Keratinocyte (primary cell): ENCODE results near the gene TYW1B. TPM values are rescaled to one million over a fixed set of nuclear protein-coding genes. Genes with fewer than 3 reads are reported as not detected.
"Not testable (repeated sequence)": the region's sequence is repeated elsewhere in the genome, so short reads cannot be mapped to it uniquely, and the experiment has no call there.

Experiments used
- DNase-seq: peaks from one replicate; pipeline ENCODE4 v3.0.0-alpha.2; 2011; ENCODE audit warnings: low read depth, missing footprints, low spot score
- FAIRE-seq: peaks from 2 replicates; lab custom pipeline; 2011; peaks lifted over from hg19 to GRCh38; lab: Jason Lieb, UNC
- H2AFZ ChIP-seq: 2 replicates; pipeline ENCODE4 v1.6.0; 2012; ENCODE audit warnings: low read length, control low read depth, inconsistent platforms; ENCODE audit not compliant: control insufficient read depth
- H3K27ac ChIP-seq: 2 replicates; pipeline ENCODE4 v1.5.1; 2011; ENCODE audit warnings: low read length; ENCODE audit not compliant: control insufficient read depth, insufficient read depth
- H3K27me3 ChIP-seq: 3 replicates; pipeline ENCODE4 v1.6.0; 2011; ENCODE audit warnings: low read length; ENCODE audit not compliant: control insufficient read depth, insufficient read depth; ENCODE audit errors: extremely low read depth
- H3K36me3 ChIP-seq, 2 experiments: 2 replicates in 1 of 2; 3 replicates in 1 of 2; pipeline ENCODE4 v1.5.1; 2011; ENCODE audit warnings: low read length in 2 of 2, mild to moderate bottlenecking in 1 of 2; ENCODE audit not compliant: control insufficient read depth in 2 of 2, insufficient read depth in 2 of 2; ENCODE audit errors: extremely low read depth in 1 of 2
- H3K4me1 ChIP-seq: 3 replicates; pipeline ENCODE4 v1.5.1; 2011; ENCODE audit warnings: low read length; ENCODE audit not compliant: control insufficient read depth, insufficient read depth; ENCODE audit errors: extremely low read depth
- H3K4me2 ChIP-seq: 3 replicates; pipeline ENCODE4 v1.6.0; 2011; ENCODE audit warnings: low read depth, low read length; ENCODE audit not compliant: control insufficient read depth, insufficient read depth; ENCODE audit errors: extremely low read depth
- H3K4me3 ChIP-seq, 3 experiments: fragments of 200-600 bp in 1 of 3; sonication (generic) in 1 of 3; 2 replicates in 2 of 3; 3 replicates in 1 of 3; pipeline ENCODE4 v1.5.1; 2011 to 2016; ENCODE audit warnings: low read length in 3 of 3, mild to moderate bottlenecking in 3 of 3, control low read depth in 2 of 3, inconsistent platforms in 1 of 3, low read depth in 1 of 3, mixed read lengths in 1 of 3, mixed run types in 1 of 3, moderate library complexity in 1 of 3; ENCODE audit not compliant: control insufficient read depth in 2 of 3, insufficient read depth in 2 of 3; ENCODE audit errors: extremely low read depth in 1 of 3
- H3K79me2 ChIP-seq: 2 replicates; pipeline ENCODE4 v1.6.0; 2012; ENCODE audit warnings: low read length; ENCODE audit not compliant: control insufficient read depth, insufficient read depth
- H3K9ac ChIP-seq: 3 replicates; pipeline ENCODE4 v1.6.0; 2011; ENCODE audit warnings: low read length; ENCODE audit not compliant: control insufficient read depth, insufficient read depth; ENCODE audit errors: extremely low read depth
- H3K9me1 ChIP-seq: 3 replicates; pipeline ENCODE4 v1.6.0; 2011; ENCODE audit warnings: low read length; ENCODE audit not compliant: control insufficient read depth, insufficient read depth; ENCODE audit errors: extremely low read depth
- H3K9me3 ChIP-seq: 2 replicates; pipeline ENCODE4 v1.5.1; 2012; ENCODE audit warnings: low read depth, low read length; ENCODE audit not compliant: control insufficient read depth
- H4K20me1 ChIP-seq: 3 replicates; pipeline ENCODE4 v1.6.0; 2011; ENCODE audit warnings: low read length; ENCODE audit not compliant: control insufficient read depth, insufficient read depth; ENCODE audit errors: extremely low read depth
- EZH2 ChIP-seq: IDR thresholded peaks from one replicate; pipeline ENCODE4 v1.6.1; 2012; ENCODE audit warnings: inconsistent platforms, mild to moderate bottlenecking, low read length, moderate library complexity
- dilution Hi-C: fragments of 300-500 bp; cut with MboI; formaldehyde crosslinking; loops from one replicate; pipeline ENCODE4 v1.7.0; 2020; ENCODE audit warnings: low sequenced_read_pairs; ENCODE audit not compliant: extremely low pct_ligation_motif_present
- polyA plus RNA-seq, 5 experiments: library from polyadenylated mRNA; depleted of rRNA in 3 of 5; stranded (reverse) in 3 of 5; stranded (forward) in 1 of 5; unstranded in 1 of 5; fragments of >200 nt; gene quantifications; 1 replicate in 1 of 5; 2 replicates in 3 of 5; 3 replicates in 1 of 5; pipeline versions ENCODE4 v1.2.1 to v1.2.3, GENCODE V29; 2011 to 2012; ENCODE audit warnings: missing spikeins in 2 of 5, low read depth in 1 of 5, low replicate concordance in 1 of 5
- TF ChIP-seq, protein P1 (sequence below), 3 experiments: IDR thresholded peaks in 1 of 3; conservative IDR thresholded peaks in 1 of 3; optimal IDR thresholded peaks in 1 of 3; 2 replicates in 2 of 3; 3 replicates in 1 of 3; pipeline versions ENCODE3 to v1.5.1; 2011; ENCODE audit warnings: low read length in 3 of 3, mild to moderate bottlenecking in 3 of 3, moderate library complexity in 2 of 3, control low read depth in 1 of 3, inconsistent platforms in 1 of 3; ENCODE audit not compliant: insufficient read depth in 2 of 3; ENCODE audit errors: extremely low read depth in 1 of 3

Gene TYW1B
- polyA plus RNA-seq, 1 donor (not counting 4 experiments of a cell fraction or from before 2014, with no cell fraction given) = 2.5 TPM

DNA sequence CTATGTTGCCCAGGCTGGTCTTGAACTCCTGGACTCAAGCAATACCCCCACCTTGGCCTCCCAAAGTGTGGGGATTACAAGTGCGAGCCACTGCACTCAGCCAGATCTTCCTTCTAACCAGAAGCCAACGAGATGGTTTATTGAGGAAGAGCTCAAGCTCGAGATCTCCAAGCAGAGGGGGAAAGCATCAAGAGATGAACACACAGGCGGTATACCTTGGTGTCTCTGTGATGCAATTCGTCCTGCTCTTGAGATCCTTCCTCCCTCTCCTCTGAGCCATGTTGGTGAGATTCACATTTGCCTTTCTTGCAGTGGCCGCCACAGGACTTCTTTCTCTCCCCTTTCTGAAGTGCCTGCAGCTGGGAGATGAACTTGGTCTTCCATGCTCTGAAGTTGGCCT lies 21.1 kb downstream of the TYW1B start:
- not testable (repeated sequence) for FAIRE-seq, DNase-seq

DNA sequence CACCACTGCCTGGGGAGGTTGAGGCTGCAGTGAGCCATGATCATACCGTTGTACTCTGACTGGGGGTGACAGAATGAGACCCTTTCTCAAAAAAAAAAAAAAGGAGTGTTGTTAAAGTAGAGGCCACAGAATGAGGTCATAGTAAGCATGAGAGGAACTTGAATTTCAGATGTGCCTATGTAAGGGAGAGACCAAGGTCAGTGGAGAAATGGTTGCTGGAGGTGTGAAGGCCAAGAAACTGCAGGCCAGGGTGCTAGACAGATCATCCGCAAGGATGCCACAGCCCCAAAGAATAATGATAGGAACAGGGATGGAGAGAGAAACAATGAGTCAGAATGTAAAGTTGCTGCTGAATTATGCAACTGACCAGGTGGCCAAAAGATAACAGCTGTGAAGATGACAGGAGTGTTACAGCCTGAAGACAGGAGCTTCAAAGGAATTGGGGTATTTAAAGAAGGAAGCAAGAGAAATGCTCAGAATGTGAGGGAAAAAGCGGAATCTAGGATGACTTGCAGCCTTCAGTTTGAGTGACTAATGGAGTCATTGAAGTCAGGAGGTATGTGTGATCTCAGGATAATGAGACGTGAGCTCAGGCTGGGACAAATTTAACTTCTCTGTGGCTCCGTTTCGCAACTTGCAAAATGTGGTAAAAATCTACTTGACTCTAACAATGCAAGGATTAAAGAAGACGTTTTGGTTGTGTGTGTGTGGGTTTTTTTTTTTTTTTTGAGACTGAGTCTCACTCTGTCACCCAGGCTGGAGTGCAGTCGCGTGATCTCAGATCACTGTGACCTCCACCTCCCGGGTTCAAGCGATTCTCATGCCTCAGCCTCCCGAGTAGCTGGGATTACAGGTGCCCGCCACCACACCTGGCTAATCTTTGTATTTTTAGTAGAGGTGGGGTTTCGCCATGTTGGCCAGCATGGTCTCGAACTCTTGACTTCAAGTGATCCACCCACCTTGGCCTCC lies 22.2 kb downstream of the TYW1B start:
- H3K36me3 ChIP-seq = peaks cover 0 to 1% of the 10 kb centered on the region in 2 experiments
- no peaks in the 10 kb centered on the region for H3K9me1 ChIP-seq
- TF ChIP-seq EZH2 = no peak
- TF ChIP-seq, protein P1, sequence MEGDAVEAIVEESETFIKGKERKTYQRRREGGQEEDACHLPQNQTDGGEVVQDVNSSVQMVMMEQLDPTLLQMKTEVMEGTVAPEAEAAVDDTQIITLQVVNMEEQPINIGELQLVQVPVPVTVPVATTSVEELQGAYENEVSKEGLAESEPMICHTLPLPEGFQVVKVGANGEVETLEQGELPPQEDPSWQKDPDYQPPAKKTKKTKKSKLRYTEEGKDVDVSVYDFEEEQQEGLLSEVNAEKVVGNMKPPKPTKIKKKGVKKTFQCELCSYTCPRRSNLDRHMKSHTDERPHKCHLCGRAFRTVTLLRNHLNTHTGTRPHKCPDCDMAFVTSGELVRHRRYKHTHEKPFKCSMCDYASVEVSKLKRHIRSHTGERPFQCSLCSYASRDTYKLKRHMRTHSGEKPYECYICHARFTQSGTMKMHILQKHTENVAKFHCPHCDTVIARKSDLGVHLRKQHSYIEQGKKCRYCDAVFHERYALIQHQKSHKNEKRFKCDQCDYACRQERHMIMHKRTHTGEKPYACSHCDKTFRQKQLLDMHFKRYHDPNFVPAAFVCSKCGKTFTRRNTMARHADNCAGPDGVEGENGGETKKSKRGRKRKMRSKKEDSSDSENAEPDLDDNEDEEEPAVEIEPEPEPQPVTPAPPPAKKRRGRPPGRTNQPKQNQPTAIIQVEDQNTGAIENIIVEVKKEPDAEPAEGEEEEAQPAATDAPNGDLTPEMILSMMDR (optimal IDR thresholded peaks at IDR 0.05 in 1 of 3, IDR thresholded peaks at IDR 0.05 in 1 of 3, conservative IDR thresholded peaks at IDR 0.05 in 1 of 3; ENCODE audit: extremely low read depth in 1 of 3, insufficient read depth in 2 of 3, low read length in 3 of 3) = no peak
- no peaks in the 10 kb centered on the region for H4K20me1 ChIP-seq
- no peak overlapping the region for H3K9ac ChIP-seq
- DNase-seq (no peak), FAIRE-seq (no peak)
- no peak overlapping the region for H3K27ac ChIP-seq
- no peak overlapping the region for H3K4me3 ChIP-seq
- no peaks in the 10 kb centered on the region for H3K27me3 ChIP-seq
- H2AFZ ChIP-seq = no peak overlapping the region
- H3K79me2 ChIP-seq = no peaks in the 10 kb centered on the region
- H3K4me1 ChIP-seq = no peaks in the 10 kb centered on the region
- dilution Hi-C loops = no loop called here
- no peak overlapping the region for H3K4me2 ChIP-seq
- no peaks in the 10 kb centered on the region for H3K9me3 ChIP-seq

More for the DNA sequence above, 21.1 kb downstream of the TYW1B start:
- H4K20me1 ChIP-seq, dilution Hi-C loops, H3K27ac ChIP-seq, H2AFZ ChIP-seq, H3K9ac ChIP-seq, H3K36me3 ChIP-seq, H3K9me3 ChIP-seq, H3K27me3 ChIP-seq, H3K4me2 ChIP-seq, H3K4me3 ChIP-seq, H3K79me2 ChIP-seq, H3K4me1 ChIP-seq, H3K9me1 ChIP-seq: not testable (repeated sequence)

DNA sequence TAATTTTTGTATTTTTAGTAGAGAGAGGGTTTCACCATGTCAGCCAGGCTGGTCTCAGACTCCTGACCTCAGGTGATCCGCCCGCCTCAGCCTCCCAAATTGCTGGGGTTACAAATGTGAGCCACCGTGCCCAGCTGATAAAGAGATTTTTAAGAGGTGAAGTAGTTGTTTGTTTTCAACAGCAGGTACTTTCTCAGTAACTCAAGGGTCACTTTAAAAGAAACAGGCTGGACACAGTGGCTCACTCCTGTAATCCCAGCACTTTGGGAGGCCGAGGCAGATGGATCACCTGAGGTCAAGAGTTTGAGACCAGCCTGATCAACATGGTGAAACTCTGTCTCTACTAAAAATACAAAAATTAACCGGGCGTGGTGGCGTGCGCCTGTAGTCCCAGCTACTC lies 24.2 kb downstream of the TYW1B start:
- dilution Hi-C loops, H3K9me1 ChIP-seq, H2AFZ ChIP-seq, FAIRE-seq, H4K20me1 ChIP-seq, H3K36me3 ChIP-seq, H3K27ac ChIP-seq, H3K79me2 ChIP-seq, H3K9ac ChIP-seq, DNase-seq, H3K27me3 ChIP-seq, H3K4me1 ChIP-seq, H3K9me3 ChIP-seq, H3K4me2 ChIP-seq, H3K4me3 ChIP-seq: not testable (repeated sequence)

DNA sequence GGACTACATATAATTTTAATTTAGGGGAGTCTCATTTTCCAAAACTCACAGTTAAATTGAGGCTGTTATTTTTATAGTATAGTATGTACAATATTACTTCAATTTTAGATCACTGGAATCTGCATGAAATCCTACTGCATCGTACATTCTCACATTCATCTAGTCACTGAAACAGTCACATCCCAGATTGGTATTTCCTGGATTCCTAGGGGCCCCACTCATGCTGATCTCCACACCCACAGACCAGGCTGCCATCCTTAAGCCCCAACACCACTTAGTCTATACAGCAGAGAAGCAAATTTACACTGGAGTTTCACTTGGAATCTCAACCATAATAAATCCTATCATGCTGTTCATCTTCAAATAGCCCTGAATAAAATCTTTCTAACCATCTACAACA lies 26.4 kb downstream of the TYW1B start:
- H2AFZ ChIP-seq, dilution Hi-C loops: not testable (repeated sequence)

More for the DNA sequence above, 26.4 kb downstream of the TYW1B start:
- not testable (repeated sequence) for H3K36me3 ChIP-seq, DNase-seq, H3K4me2 ChIP-seq, H3K27ac ChIP-seq, H3K4me1 ChIP-seq, H3K79me2 ChIP-seq, H3K9me3 ChIP-seq, H3K4me3 ChIP-seq, H3K9me1 ChIP-seq, H3K27me3 ChIP-seq, H4K20me1 ChIP-seq, H3K9ac ChIP-seq
- FAIRE-seq = peak; percentile 98
